ENCODE results near the gene DNMT3A.
A peak's percentile ranks its signal among the peaks of the same experiment; 100 is the strongest.
"Not testable (repeated sequence)": the region's sequence is repeated elsewhere in the genome, so short reads cannot be mapped to it uniquely, and the experiment has no call there.

The DNMT3A gene

DNA sequence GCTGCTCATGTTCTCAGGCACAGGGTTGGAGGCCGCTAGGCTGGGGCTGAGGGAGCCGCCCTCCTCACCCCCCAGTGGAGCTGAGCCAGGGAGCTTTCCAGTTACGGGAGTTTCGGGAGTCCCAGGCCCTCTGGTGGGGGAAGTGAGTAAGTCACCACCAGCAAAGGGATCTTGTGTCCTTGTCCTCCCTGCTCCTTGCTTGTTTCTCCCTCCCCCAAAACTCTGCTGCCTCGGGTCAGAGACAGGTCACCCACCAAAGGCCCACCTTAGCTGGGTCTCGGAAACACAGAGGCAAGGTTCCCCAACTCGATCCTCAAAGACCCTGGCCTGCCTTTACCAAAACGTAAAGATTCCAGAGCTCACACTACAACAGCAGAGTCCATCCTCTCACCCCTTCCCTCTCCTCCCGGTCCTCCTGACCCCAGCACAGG, 112.9 kb downstream of the DNMT3A start:
- intact Hi-C loops (cut with DNase I) = no loop called here
- peak; percentile 44 to 93 (median 67) for DNase-seq

DNA sequence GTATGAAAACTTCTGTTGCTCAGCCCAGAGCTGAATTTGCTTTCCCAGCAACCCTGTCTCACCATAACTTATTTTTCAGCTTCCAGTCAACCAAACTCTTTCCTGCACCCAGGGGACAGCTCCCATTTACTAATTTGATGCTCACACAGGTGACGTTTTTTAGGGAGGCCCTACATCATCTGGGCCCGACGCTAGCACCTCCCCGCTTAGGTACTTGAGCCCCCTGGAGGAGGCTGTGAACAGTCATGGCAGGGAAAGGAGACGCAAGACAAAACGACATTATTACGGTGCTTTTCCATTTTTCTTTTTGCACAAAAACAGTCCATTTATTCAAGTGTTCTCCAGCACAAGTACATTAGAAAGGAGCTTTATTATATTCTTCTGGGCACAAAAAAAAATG, 114.1 kb downstream of the DNMT3A start:
- peak in 1 of 10 donors; percentile 16 for DNase-seq
- intact Hi-C loops (cut with DNase I) = no loop called here

GRCh38 chr2:25226827-25227226, 114.9 kb downstream of the DNMT3A start:
- peak in 1 of 10 donors; percentile 27 for DNase-seq

DNA sequence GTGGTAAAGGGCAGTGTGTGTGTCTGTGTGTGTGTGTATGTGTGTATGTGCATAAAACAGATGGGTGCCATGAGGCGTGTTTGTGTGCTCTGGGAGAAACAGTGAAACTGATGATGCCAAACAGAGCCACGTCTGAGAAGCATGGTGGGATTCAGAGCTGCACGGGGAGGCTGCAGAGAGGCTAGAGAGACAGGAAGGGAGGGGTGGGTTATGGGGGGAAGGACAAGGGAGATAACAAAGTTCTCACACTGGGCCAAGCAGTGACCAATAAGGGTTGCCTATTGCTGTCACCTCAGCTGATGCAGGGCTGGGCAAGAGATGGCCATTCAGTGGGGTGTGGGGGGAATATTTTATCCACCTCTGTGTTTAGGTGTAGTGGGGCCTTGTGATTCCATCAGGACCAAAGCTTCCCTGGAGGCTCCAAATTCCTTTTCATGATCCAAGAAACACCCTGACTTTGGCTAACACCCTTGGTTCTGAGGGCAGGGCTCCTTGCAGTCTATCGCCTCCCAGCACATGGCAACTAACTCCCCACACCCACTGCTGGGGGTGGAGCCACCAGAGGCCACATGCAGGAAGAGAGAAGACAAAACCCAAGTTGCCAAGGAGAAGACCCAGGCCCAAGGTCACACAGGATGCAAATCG, 119.1 kb downstream of the DNMT3A start:
- DNase-seq = no peak

More at GRCh38 chr2:25226827-25227226, 114.9 kb downstream of the DNMT3A start:
- intact Hi-C loops (cut with DNase I) = no loop called here

DNA sequence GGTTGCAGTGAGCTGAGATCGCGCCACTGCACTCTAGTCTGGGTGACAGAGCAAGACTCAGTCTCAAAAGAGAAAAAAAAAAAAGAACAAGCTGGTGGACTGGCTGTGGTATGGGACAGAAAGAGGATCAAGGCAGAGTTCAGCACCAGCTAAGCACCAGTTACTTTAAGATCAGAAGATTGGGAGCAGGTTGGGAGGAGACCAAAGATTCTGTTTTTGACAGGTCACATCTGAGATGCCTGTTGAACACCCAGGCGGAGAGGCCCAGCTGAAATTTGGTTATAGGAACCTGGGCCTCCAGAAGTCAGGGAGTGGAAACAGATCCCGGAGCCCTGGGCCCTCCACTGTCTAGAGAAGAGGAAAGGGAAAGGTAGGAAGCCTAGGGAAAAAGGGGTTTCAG, 120.1 kb downstream of the DNMT3A start:
- intact Hi-C loops (cut with DNase I) = no loop called here
- DNase-seq = no peak

More for the DNA sequence above, 119.1 kb downstream of the DNMT3A start:
- intact Hi-C loops (cut with DNase I) = no loop called here

DNA sequence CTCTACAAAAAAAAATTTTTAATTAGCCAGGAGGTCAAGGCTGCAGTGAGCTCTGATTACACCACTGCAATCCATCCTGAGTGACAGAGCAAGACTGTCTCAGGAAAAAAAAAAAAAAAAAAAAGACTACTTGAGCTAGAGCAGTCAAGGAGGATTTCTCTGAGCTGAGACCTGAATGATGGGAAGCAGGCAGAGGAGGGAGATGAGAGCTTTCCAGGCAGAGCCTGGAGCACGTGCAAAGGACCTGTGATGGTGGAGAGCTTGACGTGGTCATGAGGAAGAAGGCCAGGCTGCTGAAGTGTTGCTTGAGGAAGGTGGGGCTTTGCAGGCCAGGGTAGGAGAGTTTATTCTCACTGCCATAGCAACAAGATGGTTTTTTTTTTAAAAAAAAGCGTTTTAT, 121.4 kb downstream of the DNMT3A start:
- intact Hi-C loops (cut with DNase I) = no loop called here
- no peak for DNase-seq

DNA sequence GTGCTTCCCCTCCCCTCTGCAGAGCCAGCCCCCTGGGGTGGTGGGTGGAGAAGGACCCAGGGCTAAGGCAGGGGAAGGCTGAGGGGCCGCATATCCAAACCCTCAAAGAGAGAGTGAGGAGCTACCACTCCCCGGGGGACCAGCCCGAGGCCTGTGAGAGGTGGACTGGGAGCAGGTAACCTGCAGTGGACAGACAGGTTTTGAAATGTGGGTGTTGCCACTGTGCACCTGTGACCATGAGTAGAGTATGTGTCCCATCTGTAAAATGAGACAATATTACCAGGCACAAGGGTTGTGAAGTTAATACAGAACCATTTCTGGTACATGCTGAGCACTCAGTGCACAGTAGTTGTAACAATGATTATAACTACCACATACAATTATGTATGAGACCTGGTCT, 122.1 kb downstream of the DNMT3A start:
- no peak for DNase-seq
- intact Hi-C loops (cut with DNase I) = no loop called here

DNA sequence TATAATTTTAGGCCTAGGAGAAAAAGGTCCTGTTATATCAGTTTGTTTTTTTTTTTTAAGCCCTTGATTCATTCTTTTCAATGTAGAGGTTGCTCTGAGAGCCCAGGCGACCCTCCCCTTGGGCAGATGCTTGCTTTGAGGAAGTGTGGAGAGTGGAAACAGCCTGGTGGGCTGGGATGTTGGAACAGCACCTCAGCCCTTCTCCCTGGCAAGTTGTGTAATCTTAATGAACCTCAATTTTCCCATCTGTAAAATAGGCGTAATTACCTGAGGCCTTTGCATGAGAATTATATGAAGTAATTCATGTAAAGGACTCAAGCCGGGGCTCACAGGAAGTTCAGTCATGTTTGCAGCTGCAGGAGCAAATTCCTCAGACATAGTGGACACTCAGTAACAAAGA, 123.6 kb downstream of the DNMT3A start:
- DNase-seq = no peak
- intact Hi-C loops (cut with DNase I) = no loop called here

DNA sequence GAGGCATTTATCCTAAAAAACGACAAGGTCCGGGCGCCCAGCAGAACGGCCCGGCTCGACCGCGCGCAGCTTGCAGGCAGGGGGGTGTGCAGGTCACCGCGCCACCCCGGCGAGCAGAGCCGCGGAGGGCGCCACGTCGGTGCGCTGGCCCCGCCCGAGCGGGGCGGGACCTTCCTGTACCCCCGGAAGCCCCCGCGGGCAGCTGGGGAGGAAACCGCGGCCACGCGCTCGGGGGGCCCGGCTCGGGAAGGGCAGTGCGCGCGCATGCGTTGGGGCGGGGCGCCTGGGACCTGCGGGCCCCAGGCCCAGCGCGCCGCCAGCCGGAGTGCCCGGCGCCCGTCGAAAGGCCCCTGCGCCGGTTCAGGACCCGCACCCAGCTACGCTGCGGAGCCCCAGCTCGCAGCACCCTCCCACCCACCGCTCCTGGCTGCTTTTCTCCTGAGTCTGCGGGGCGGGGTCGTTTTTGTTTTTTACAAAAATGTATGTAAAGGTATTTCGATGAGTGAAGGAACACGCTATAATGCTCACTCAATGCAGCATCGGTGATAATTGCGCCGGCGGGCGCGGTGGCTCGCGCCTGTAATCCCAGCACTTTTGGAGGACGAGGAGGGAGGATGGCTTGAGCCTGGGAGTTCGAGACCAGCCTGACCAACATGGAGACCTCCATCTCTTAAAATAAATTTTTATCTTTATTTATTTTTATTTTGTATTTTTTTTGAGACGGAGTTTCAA, 125.6 kb downstream of the DNMT3A start:
- intact Hi-C loops (cut with DNase I) = no loop called here

DNA sequence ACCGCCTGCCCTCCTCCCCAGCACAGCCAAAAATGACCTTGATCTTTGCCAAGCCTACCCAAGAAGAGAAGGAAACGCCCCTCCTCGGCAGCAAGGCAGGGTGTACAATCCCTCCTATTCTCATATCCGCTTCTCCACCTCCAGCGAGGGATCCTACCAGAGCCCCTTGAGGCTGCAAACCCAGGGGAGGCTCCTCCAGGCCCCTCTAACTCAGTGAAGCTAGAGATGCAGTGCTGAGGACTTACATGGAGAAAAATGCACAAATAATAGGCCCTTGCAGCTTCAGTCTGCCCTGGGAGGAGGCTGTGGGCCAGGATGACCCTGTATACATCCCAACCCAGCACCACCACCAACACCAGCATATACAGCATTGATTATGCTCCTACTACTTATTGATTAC, 126.5 kb downstream of the DNMT3A start:
- intact Hi-C loops (cut with DNase I) = no loop called here
- DNase-seq = no peak

More for the DNA sequence above, 125.6 kb downstream of the DNMT3A start:
- peak in 6 of 10 donors; percentile 23 to 93 (median 56) for DNase-seq

DNA sequence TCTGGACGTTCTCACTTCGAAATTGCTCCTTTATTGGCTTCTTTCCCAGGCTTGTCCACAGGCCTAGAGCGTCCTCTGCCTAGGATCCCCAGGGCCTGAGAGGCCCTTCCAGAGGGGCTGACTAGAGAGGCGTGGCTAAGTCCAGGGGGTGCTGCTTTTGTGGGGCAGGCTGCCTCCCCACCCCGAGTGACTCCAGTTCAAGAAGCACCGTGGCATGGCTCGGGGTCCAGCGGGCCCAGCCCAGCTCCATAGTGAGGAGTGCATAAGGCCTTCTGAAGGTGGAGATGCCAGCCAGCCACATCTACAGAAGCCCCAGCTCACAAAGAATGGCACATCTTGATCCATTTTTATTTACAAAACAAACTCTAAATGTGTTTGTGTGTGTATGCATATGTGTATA, 128.5 kb downstream of the DNMT3A start:
- intact Hi-C loops (cut with DNase I) = no loop called here
- DNase-seq = no peak

GRCh38 chr2:25210923-25211322, 130.8 kb downstream of the DNMT3A start:
- intact Hi-C loops (cut with DNase I); DNase-seq: not testable (repeated sequence)

DNA sequence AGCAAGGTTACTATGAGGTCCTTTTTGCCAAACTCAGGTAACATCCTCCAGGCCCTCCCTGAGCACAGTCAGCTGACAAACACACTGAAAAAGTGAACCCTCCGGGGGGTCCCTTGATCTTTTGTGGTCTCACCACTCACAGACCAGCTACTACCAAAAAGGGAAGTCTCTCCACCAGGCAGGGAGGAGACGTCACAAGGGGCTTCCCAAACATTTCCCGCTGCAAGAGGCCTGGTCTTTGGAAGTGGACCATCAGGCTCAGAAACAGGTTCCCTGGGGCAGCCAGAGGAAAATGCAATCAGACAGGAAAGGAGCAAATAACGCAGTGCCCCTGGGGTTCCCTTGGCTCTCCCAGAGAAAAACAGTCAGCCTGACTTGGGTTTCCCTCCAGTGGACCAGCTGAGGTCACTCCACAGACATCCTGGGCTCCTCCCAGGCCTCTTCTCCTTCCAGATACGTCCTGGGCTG, 134.6 kb downstream of the DNMT3A start:
- peak in 1 of 10 donors; percentile 20 for DNase-seq
- intact Hi-C loops (cut with DNase I) = no loop called here

GRCh38 chr2:25204190-25204838, 137.4 kb downstream of the DNMT3A start:
- intact Hi-C loops (cut with DNase I) = no loop called here
- DNase-seq = peak in 3 of 10 donors; percentile 29 to 83 (median 75)

DNA sequence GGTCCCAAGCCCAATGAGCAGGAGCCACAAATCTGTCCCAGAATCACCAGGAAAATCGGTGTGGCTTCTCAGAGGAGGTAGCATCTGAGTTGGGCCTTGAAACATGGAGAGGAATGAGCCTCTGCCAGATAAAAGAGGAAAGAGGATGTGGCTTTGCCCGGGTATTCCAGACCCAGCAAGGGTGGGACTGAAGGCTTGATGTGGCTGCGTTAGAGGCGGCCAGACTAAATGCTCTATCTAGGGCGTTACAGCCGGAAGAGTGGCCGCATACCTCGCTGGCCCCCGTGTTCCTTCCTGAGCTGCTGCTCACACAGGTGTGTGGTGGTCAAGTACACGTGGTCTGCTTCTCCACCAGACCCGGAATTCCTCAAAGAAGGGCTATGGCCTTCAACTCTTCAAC, 139.4 kb downstream of the DNMT3A start:
- intact Hi-C loops (cut with DNase I) = no loop called here
- DNase-seq = peak in 2 of 10 donors; percentile 25 to 43

- DNase-seq = peak in 2 of 10 donors; percentile 10 to 14
- intact Hi-C loops (cut with DNase I) = no loop called here
These were observed 139.9 kb downstream of the DNMT3A start for GRCh38 chr2:25201794-25202193.

DNA sequence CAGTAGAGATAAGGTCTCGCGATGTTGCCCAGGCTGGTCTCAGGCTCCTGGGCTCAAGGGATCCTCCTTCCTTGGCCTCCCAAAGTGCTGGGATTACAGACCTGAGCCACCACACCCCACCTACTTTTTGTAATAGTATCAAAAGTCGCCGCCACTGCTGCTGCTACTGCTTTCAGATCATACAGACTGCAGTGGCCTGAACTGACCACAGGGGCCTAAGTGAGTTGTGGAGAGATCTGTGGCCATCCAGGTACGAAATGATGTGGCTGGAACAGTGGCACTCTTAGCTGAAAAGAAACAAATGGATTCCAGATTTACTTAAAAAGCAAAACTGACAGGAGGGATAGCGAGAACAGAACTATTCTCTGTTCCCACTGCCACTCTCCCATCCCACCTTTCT, 140.5 kb downstream of the DNMT3A start:
- DNase-seq = peak in 1 of 10 donors; percentile 20
- intact Hi-C loops (cut with DNase I) = no loop called here

DNA sequence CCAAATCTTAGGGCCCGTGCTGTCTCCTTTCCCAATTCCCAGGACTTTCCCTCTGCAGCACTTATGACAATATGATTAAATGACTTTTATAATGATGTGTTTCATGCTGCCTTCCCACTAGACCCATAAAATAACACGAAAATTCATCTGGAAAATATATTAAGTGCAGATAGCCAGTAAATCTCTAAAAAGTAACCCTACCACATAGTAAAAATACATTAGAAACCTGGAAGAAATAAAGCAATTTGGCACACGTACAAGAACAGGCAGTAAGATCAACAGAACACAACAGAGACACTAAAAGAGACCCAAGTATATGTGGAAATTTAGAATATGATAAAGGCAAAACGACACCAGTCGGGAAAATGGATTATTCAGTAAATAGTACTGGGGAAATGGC, 143.1 kb downstream of the DNMT3A start:
- no peak for DNase-seq
- intact Hi-C loops (cut with DNase I) = no loop called here

DNA sequence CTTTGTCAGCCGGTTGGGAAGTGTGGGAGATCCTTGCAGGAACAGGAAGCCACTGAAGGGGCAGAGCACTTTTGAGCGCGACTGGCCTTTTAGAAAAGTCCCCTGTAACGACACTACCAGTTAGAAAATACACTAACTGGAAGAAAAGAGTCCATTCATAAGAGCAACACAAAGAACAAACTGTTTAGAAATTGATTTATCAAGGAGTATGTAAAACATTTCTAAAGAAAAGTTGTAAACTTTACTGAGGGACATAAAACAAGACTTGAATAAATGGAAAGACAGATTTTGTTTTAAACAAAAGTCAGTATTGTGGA, 143.6 kb downstream of the DNMT3A start:
- DNase-seq = no peak
- intact Hi-C loops (cut with DNase I) = no loop called here

GRCh38 chr2:25197336-25198208, 144.2 kb downstream of the DNMT3A start:
- intact Hi-C loops (cut with DNase I) = loop anchor here (2.0 kb wide), 1 partner anchor 223 kb away; no protein-coding TSS in a partner anchor
- DNase-seq = peak in 2 of 10 donors; percentile 39 to 74
